Gastrocnemius medialis (tissue), 4 donors: ENCODE data around the gene INPP4B.

Experiments used
- POLR2A ChIP-seq, 2 donors: fragments of 450-650 bp; IDR thresholded peaks; one replicate each; pipeline ENCODE4 v1.6.1; 2017; ENCODE audit warnings: antibody characterized with exemption in 2 of 2, mild to moderate bottlenecking in 2 of 2, moderate library complexity in 2 of 2
- TF ChIP-seq, protein P1 (sequence below), 5 experiments: fragments of 450-650 bp in 3 of 5; fragments of 200-600 bp in 2 of 5; sonication (generic) in 2 of 5; IDR thresholded peaks in 4 of 5; conservative IDR thresholded peaks in 1 of 5; 1 replicate in 4 of 5; 2 replicates in 1 of 5; pipeline ENCODE4 v1.5.1; 2016 to 2019; ENCODE audit warnings: antibody characterized with exemption in 5 of 5, mild to moderate bottlenecking in 3 of 5, moderate library complexity in 3 of 5

DNA sequence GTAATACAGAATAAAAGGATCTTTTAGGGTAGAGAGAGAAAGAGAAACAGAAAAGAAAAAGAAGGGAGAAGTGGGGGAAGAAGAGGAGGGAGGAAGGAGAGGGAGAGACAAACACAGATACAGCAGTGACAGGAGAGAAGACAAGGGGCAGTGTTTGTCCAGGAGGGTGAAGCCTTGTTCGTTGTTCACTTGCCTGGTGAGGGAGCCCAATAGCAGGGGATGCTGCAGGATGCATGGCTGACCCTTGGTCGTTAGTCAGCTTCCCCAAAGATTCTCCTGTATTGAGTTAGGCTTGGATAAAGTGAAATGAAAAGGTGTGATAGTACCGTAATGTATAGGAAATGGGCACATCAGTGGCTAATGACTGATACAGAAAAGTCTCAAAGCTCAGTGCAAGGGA, 806.1 kb downstream of the INPP4B start:
- TF ChIP-seq, protein P1, sequence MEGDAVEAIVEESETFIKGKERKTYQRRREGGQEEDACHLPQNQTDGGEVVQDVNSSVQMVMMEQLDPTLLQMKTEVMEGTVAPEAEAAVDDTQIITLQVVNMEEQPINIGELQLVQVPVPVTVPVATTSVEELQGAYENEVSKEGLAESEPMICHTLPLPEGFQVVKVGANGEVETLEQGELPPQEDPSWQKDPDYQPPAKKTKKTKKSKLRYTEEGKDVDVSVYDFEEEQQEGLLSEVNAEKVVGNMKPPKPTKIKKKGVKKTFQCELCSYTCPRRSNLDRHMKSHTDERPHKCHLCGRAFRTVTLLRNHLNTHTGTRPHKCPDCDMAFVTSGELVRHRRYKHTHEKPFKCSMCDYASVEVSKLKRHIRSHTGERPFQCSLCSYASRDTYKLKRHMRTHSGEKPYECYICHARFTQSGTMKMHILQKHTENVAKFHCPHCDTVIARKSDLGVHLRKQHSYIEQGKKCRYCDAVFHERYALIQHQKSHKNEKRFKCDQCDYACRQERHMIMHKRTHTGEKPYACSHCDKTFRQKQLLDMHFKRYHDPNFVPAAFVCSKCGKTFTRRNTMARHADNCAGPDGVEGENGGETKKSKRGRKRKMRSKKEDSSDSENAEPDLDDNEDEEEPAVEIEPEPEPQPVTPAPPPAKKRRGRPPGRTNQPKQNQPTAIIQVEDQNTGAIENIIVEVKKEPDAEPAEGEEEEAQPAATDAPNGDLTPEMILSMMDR (IDR thresholded peaks at IDR 0.05 in 4 of 5, conservative IDR thresholded peaks at IDR 0.05 in 1 of 5) = no peak
- TF ChIP-seq POLR2A (IDR thresholded peaks at IDR 0.05) = no peak
